OCI-LY1 (cell line): Measurements from ENCODE around the gene HENMT1.

Source experiments
- H2AFZ ChIP-seq: fragments of 200-600 bp; sonication (generic), shearing (Covaris generic); 2 replicates; pipeline ENCODE4 v1.6.0; 2014; ENCODE audit warnings: antibody characterized with exemption, mild to moderate bottlenecking, low read length
- H3F3A ChIP-seq: fragments of 200-600 bp; sonication (generic), shearing (Covaris generic); 2 replicates; pipeline ENCODE4 v1.6.0; 2014; ENCODE audit warnings: mild to moderate bottlenecking, antibody characterized with exemption, low read length, moderate library complexity; ENCODE audit not compliant: insufficient read depth
- H3K27ac ChIP-seq: fragments of 200-600 bp; sonication (generic); 2 replicates; pipeline ENCODE4 v1.5.1; 2014; ENCODE audit warnings: low read length, mixed run types, mild to moderate bottlenecking, low read depth; ENCODE audit not compliant: poor library complexity, severe bottlenecking
- H3K27me3 ChIP-seq: fragments of 200-600 bp; sonication (generic); 2 replicates; pipeline ENCODE4 v1.6.0; 2014; ENCODE audit warnings: antibody characterized with exemption, mild to moderate bottlenecking, low read length, moderate library complexity; ENCODE audit not compliant: insufficient read depth
- H3K36me3 ChIP-seq: fragments of 200-600 bp; sonication (generic); 2 replicates; pipeline ENCODE4 v1.6.1; 2014; ENCODE audit warnings: mild to moderate bottlenecking, antibody characterized with exemption, low read length, moderate library complexity, mixed read lengths; ENCODE audit not compliant: insufficient read depth
- H3K4me1 ChIP-seq: fragments of 200-600 bp; sonication (generic); 2 replicates; pipeline ENCODE4 v1.5.1; 2014; ENCODE audit warnings: mild to moderate bottlenecking, low read length, moderate library complexity; ENCODE audit not compliant: insufficient read depth, severe bottlenecking
- H3K4me2 ChIP-seq: fragments of 200-600 bp; sonication (generic), shearing (Covaris generic); 2 replicates; pipeline ENCODE4 v1.6.1; 2014; ENCODE audit warnings: low read length
- H3K4me3 ChIP-seq: fragments of 200-600 bp; sonication (generic); 2 replicates; pipeline ENCODE4 v1.5.1; 2014; ENCODE audit warnings: low read length, low read depth, mild to moderate bottlenecking, mixed read lengths; ENCODE audit not compliant: poor library complexity, severe bottlenecking
- H3K79me2 ChIP-seq: fragments of 200-600 bp; shearing (Covaris generic); 2 replicates; pipeline ENCODE4 v1.6.1; 2016; ENCODE audit warnings: mixed run types, low read length, mixed read lengths; ENCODE audit not compliant: insufficient read depth
- H3K9ac ChIP-seq: fragments of 200-600 bp; sonication (generic), shearing (Covaris generic); 2 replicates; pipeline ENCODE4 v1.6.1; 2014; ENCODE audit warnings: mild to moderate bottlenecking, low read length, mixed read lengths
- H3K9me2 ChIP-seq: fragments of 200-600 bp; sonication (generic), shearing (Covaris generic); 2 replicates; pipeline ENCODE4 v1.6.1; 2014; ENCODE audit warnings: low read depth, mild to moderate bottlenecking, low read length, mixed read lengths
- H3K9me3 ChIP-seq: fragments of 200-600 bp; shearing (Covaris generic); 2 replicates; pipeline ENCODE4 v1.6.1; 2014; ENCODE audit warnings: low read length, mixed read lengths
- H4K20me1 ChIP-seq: fragments of 200-600 bp; sonication (generic), shearing (Covaris generic); 2 replicates; pipeline ENCODE4 v1.6.0; 2016; ENCODE audit warnings: mild to moderate bottlenecking, low read length; ENCODE audit not compliant: insufficient read depth
- CTCF ChIP-seq: fragments of 200-600 bp; sonication (generic), shearing (Covaris generic); IDR thresholded peaks from 2 replicates; pipeline ENCODE4 v1.5.1; 2017; ENCODE audit warnings: mild to moderate bottlenecking, antibody characterized with exemption, low read length, moderate library complexity, mixed read lengths
- EZH2 ChIP-seq: fragments of 200-600 bp; sonication (generic), shearing (Covaris generic); IDR thresholded peaks from 2 replicates; pipeline ENCODE4 v1.8.0; 2017; ENCODE audit warnings: borderline replicate concordance, mixed run types, mild to moderate bottlenecking, antibody characterized with exemption, low read length, moderate library complexity, mixed read lengths

Gene HENMT1

DNA sequence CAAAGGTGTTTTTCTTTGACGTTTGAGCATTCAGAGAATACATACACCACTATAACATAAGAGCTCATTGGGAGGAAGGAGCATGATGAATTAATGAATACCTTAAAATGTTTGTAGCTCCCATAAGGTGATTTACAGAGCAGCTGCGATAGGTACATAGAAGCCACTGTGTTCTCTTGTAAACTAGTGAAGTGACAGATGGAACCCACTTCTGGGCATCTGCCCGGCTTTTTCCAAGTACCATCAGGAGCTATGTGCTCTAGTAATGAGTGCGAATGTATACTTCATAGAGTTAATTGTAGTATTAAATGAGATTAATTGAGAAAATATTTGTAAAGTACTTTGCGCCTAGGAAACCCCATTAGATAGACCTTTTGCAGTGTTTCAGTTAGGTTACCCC, 48.4 kb downstream of the HENMT1 start:
- Histone ChIP-seq H3K36me3 (no peaks in the 10 kb centered on the region), H4K20me1 (no peaks in the 10 kb centered on the region)

GRCh38 chr1:108611984-108612383, 48.9 kb downstream of the HENMT1 start:
- Histone ChIP-seq H3K36me3 (no peaks in the 10 kb centered on the region), H3K27me3 (no peaks in the 10 kb centered on the region), H3K4me1 (no peaks in the 10 kb centered on the region), H3K4me2 (no peak overlapping the region), H3K9me2 (no peaks in the 10 kb centered on the region), H3F3A (no peaks in the 10 kb centered on the region), H2AFZ (no peak overlapping the region), H4K20me1 (no peaks in the 10 kb centered on the region), H3K27ac (no peak overlapping the region), H3K79me2 (no peaks in the 10 kb centered on the region), H3K9ac (no peak overlapping the region), H3K4me3 (no peak overlapping the region), H3K9me3 (no peaks in the 10 kb centered on the region)
- TF ChIP-seq CTCF (no peak), EZH2 (no peak)

More for the DNA sequence above, 48.4 kb downstream of the HENMT1 start:
- Histone ChIP-seq H3K27ac (no peak overlapping the region), H3K9me3 (no peaks in the 10 kb centered on the region), H3K9me2 (no peaks in the 10 kb centered on the region), H3F3A (no peaks in the 10 kb centered on the region), H3K27me3 (no peaks in the 10 kb centered on the region), H3K9ac (no peak overlapping the region), H3K4me1 (no peaks in the 10 kb centered on the region), H2AFZ (no peak overlapping the region), H3K79me2 (no peaks in the 10 kb centered on the region), H3K4me2 (no peak overlapping the region), H3K4me3 (no peak overlapping the region)
- TF ChIP-seq CTCF (no peak), EZH2 (no peak)

GRCh38 chr1:108610073-108610472, 50.8 kb downstream of the HENMT1 start:
- TF ChIP-seq CTCF (no peak), EZH2 (no peak)
- no peaks in the 10 kb centered on the region for H3K79me2 ChIP-seq
- H4K20me1 ChIP-seq, result no peaks in the 10 kb centered on the region
- H3K27me3 ChIP-seq, result no peaks in the 10 kb centered on the region
- no peak overlapping the region for H3K4me2 ChIP-seq
- H3K36me3 ChIP-seq, result no peaks in the 10 kb centered on the region
- H3K9me3 ChIP-seq, result no peaks in the 10 kb centered on the region
- no peak overlapping the region for H2AFZ ChIP-seq
- no peaks in the 10 kb centered on the region for H3F3A ChIP-seq
- H3K9me2 ChIP-seq, result no peaks in the 10 kb centered on the region
- H3K9ac ChIP-seq, result no peak overlapping the region
- no peak overlapping the region for H3K4me3 ChIP-seq
- no peaks in the 10 kb centered on the region for H3K4me1 ChIP-seq
- no peak overlapping the region for H3K27ac ChIP-seq
